ENCODE measurements around the gene RALGAPA2. TPM values are rescaled to one million over a fixed set of nuclear protein-coding genes. Genes with fewer than 3 reads are reported as not detected.

RALGAPA2 gene
- total RNA-seq, 1 donor, result 10.8 TPM

DNA sequence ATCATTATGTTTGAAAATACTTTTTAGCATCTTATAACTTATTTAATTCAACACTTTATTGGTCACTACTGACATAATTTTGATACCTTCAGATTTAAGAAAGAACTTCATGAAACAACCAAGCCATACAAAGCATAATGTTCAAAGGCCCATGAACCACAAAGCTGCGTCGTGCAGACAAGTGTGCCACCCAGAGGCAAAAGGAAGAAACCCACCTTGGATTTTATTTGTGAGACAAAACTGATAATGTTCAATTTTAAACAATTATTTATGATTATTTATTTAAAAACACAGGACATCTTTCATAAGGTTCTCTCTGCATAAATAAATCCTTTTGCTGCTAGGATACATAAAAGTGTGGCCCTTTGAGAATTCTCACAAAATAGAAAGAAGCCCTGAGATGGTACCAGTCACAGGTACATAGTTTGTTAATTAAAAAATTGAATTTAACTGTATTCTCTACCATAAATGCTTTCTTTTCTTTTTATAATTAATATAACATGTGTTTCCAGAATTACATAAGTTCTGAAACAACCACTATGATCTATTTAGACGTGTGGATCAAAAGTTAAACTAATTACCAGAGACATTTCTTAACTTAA lies 143.7 kb downstream of the RALGAPA2 start:
- peak; percentile 68 for DNase-seq (ENCODE audit: low read depth)
- TF ChIP-seq, protein P1, sequence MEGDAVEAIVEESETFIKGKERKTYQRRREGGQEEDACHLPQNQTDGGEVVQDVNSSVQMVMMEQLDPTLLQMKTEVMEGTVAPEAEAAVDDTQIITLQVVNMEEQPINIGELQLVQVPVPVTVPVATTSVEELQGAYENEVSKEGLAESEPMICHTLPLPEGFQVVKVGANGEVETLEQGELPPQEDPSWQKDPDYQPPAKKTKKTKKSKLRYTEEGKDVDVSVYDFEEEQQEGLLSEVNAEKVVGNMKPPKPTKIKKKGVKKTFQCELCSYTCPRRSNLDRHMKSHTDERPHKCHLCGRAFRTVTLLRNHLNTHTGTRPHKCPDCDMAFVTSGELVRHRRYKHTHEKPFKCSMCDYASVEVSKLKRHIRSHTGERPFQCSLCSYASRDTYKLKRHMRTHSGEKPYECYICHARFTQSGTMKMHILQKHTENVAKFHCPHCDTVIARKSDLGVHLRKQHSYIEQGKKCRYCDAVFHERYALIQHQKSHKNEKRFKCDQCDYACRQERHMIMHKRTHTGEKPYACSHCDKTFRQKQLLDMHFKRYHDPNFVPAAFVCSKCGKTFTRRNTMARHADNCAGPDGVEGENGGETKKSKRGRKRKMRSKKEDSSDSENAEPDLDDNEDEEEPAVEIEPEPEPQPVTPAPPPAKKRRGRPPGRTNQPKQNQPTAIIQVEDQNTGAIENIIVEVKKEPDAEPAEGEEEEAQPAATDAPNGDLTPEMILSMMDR (IDR thresholded peaks at IDR 0.05; ENCODE audit: insufficient read depth, low read length), result peak; percentile 76
- H3K4me3 ChIP-seq (ENCODE audit: low read depth, low read length), result no peak overlapping the region

DNA sequence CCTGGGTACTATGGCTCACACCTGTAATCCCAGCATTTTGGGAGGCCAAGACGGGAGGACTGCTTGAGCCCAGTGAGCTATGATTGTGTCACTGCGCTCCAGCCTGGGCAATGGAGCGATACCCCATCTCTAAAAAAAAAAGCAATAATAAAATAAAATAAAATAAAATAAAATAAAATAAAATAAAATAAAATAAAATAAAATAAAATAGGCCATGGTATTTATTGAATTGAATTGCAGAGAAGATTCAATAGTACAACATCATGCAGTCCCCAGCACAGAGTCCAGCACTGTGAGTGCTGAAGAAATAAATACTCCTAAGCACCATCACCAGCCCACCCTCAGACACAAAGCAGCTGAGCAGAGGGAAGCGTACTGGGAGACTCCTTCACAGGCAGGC lies 144.7 kb downstream of the RALGAPA2 start:
- TF ChIP-seq, protein P1 (IDR thresholded peaks at IDR 0.05; ENCODE audit: insufficient read depth, low read length), result no peak
- no peak overlapping the region for H3K4me3 ChIP-seq (ENCODE audit: low read depth, low read length)
- no peak for DNase-seq (ENCODE audit: low read depth)

DNA sequence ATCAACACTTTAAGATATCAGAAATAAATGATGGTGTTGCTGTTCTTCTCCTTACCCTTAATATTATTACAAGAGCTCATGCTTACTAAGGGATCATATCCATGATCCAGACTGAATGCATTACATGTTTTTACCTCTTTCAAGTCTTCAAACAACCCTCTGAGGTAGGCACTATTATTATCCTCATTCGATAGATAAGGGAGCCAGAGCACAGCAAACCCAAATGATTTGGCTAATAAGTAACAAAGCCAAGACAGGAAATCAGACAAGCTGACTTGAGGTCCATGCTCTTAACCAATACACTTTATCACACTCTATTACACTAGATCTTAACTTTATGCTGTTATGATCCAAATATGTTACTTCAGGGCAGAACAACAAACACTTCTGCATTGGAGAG lies 145.9 kb downstream of the RALGAPA2 start:
- H3K4me3 ChIP-seq (ENCODE audit: low read depth, low read length), result no peak overlapping the region
- TF ChIP-seq, protein P1 (IDR thresholded peaks at IDR 0.05; ENCODE audit: insufficient read depth, low read length), result no peak
- no peak for DNase-seq (ENCODE audit: low read depth)

DNA sequence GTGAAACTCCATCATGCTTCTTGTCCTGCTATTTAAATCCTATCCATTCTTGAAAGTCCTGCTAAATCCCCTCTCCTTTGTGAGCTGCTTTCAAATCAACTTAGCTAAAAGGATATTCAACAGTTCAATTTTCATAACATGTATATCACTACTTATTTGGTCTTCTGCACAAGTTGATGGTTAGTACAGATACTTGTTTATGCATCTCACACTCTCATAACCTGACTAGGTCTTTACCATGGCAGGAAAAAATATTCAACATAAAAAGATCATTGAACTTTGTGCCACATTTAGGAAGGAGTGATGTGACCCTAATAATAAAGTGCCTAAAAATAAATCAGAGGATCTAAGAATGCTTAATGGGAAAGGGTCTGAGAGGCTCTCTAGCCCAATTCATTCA lies 148.2 kb downstream of the RALGAPA2 start:
- TF ChIP-seq, protein P1 (IDR thresholded peaks at IDR 0.05; ENCODE audit: insufficient read depth, low read length), result no peak
- no peak for DNase-seq (ENCODE audit: low read depth)
- H3K4me3 ChIP-seq (ENCODE audit: low read depth, low read length), result no peak overlapping the region

DNA sequence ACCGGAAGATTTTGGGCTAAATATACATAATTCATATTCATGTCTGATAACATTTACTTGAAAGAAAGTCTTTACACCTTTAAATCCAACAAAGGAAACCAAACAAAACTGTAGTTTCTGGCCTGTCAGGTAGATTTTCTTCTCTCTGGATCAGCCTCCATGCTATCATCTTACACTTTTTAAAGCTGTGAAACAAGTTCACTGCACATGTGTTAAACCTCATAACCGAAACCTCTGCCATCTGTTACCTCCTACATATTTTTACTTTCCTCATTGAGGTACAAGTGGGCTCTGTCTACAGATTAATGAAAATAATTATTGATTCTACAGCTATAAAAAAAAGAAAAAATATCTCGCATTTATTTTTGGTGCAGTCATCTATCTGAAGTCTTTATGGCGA lies 149.9 kb downstream of the RALGAPA2 start:
- H3K4me3 ChIP-seq (ENCODE audit: low read depth, low read length), result no peak overlapping the region
- DNase-seq (ENCODE audit: low read depth), result no peak
- TF ChIP-seq, protein P1 (IDR thresholded peaks at IDR 0.05; ENCODE audit: insufficient read depth, low read length), result no peak

DNA sequence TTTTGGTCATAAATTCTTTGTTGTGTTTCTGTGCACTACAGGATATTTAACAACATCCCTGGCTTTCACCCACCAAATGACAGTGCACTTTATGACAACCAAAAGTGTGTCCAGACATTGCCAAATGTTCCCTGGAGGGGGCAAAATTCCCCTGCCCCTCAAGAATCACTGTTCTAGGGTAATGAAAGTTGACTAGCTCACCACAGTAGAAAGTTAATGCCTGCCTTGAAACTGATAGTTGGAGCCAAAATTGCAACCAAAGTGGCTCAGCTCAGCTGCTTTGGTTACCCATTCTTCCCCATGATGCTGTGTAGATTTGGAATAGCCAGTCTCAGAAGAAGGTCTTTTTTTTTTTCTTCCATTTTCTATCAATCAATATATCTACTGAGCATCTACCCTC lies 150.6 kb downstream of the RALGAPA2 start:
- no peak for DNase-seq (ENCODE audit: low read depth)
- no peak overlapping the region for H3K4me3 ChIP-seq (ENCODE audit: low read depth, low read length)
- TF ChIP-seq, protein P1 (IDR thresholded peaks at IDR 0.05; ENCODE audit: insufficient read depth, low read length), result no peak

DNA sequence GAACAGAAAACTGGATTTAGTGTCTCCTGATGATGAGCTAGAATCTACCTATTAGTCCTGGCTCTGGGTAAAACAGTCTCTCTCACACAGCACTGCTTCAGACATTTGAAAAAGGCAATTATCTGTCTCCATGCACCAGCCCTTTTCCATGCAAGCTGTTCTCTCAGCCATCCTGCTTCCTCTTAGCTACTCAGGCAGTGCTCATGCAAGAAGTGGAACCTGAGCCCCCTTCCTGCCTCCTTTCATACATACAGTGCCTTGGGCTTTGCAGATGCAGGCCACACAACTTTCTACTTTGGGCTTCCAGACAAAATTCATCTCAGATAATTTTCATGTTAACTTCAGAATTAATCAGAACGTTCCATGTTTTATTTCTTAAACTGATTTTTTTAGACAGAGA lies 151.3 kb downstream of the RALGAPA2 start:
- TF ChIP-seq, protein P1 (IDR thresholded peaks at IDR 0.05; ENCODE audit: insufficient read depth, low read length), result no peak
- DNase-seq (ENCODE audit: low read depth), result no peak
- no peak overlapping the region for H3K4me3 ChIP-seq (ENCODE audit: low read depth, low read length)

Data from fibroblast of the aortic adventitia (primary cell).